NCI-H1694 (cell line): ENCODE results near the gene PTPN20.
"Not testable (repeated sequence)": the region's sequence is repeated elsewhere in the genome, so short reads cannot be mapped to it uniquely, and the experiment has no call there.

ENCODE experiments used
- DNase-seq: peaks from one replicate; lab custom pipeline; 2025; lab: John Stamatoyannopoulos, UW

PTPN20 gene

DNA sequence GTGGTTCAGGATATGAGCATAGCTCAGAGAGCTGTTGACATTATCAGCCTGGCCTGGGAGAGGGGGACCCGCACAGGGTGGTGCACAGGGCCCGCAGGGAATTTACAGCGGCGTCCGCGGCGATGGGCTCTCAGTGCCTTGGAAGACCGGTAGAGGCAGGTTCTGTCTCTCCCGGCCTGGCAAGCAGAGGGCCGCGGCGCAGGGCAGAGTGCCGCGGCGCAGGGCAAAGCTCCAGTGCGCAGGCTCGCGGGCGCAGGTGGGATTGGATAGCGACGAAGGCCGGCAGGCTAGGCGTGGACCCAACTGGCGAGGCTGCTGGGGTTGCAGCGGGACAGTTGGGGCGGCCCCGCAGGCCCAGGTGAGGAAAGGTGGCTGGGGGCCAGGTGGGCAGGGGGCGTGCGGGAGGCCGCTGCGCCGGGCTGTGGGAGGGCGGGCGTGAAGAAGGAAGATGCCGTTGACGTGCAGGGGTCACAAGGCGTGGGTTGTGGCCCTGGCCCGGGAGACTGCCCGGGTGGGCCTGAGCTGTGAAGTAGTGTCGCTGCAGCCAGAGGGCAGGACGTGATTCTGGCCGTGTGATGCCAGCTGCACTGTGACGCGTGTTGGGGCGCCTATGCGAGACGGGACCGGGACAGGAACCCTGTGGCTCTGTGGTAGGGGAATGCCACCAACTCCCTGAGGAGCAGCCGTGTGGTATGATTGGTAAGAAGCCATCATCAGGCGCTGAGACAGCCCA, at the start of gene PTPN20:
Gene PTPN20, plus strand, starts transcription at position 285 of the 733 bp plus-strand sequence. CDS start 21,072 bp downstream, outside the sequence.
- DNase-seq: not testable (repeated sequence)

DNA sequence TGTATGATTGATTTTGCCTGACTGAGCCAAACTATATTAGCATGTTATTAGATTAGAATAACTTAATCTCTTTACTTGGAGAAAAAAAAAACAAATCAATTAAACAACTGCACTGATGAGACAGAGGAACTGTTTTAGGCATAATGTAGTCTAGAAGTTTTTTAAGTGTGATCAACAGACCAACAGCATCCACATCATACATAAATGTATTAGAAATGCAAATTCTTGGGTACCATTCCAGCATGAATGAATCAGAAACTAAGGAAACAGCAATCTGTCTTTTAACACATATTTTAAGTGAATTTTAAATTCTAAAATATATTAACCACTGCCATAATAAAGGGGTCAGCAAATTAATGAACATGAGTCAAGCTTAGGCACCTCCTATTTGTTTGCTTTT, 41.5 kb upstream of the PTPN20 start:
- DNase-seq: not testable (repeated sequence)

DNA sequence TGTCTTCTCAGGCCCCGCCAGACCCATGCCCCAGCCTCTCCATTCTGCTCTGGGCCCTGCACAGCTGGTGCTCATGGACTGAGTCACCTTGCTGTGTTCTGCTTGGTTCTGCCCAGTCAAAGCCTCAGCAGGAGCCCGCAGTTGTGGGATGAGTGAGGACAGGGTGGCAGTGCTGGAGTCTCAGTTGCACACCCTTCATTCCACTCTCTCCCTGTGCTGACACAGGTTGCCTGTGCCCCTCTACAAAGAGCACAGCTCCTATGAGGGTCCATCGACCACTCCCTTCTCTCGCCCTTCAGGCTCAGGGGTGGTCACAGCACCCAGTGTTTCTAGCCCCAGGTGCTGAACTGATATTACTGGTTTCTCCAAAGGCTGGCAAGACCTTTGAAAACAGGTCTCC, 39.6 kb upstream of the PTPN20 start:
- not testable (repeated sequence) for DNase-seq

DNA sequence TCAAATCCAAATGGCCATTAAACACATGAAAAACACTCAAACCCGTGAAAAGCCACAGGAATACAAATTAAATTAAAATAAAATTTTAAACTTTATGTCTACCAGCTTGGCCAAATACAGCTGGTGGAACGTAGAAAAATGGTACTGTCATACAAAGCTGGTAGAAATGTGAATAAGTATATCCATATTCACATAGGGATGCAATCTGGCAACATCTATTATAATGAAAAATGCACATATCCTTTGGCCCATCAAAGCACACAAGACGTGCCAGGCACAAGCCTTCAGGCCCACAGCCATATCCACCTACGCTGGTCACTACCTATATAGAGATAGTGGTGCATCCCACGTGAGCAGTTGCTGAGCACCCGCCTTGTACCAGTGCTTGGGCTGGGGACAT, 35.9 kb upstream of the PTPN20 start:
- DNase-seq: not testable (repeated sequence)

DNA sequence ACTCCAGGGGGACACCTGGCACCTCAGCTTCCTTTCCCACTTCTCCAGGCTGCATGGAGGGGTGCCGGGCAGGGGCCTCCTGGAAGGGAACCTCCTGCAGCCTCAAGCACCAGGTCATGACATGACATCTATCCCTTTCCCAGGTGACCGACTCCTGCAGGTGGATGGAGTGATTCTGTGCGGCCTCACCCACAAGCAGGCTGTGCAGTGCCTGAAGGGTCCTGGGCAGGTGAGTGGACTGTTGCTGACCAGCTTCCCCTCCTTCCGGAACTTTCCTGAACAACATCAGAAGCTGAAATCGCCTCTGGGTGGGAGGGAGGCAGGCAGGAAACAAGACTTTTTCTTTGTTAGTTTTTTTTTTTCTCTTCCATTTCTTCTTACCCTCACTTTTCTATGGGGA, 34.5 kb upstream of the PTPN20 start:
- not testable (repeated sequence) for DNase-seq

GRCh38 chr10:46878761-46879160, 32.5 kb upstream of the PTPN20 start:
- peak; percentile 90 for DNase-seq

DNA sequence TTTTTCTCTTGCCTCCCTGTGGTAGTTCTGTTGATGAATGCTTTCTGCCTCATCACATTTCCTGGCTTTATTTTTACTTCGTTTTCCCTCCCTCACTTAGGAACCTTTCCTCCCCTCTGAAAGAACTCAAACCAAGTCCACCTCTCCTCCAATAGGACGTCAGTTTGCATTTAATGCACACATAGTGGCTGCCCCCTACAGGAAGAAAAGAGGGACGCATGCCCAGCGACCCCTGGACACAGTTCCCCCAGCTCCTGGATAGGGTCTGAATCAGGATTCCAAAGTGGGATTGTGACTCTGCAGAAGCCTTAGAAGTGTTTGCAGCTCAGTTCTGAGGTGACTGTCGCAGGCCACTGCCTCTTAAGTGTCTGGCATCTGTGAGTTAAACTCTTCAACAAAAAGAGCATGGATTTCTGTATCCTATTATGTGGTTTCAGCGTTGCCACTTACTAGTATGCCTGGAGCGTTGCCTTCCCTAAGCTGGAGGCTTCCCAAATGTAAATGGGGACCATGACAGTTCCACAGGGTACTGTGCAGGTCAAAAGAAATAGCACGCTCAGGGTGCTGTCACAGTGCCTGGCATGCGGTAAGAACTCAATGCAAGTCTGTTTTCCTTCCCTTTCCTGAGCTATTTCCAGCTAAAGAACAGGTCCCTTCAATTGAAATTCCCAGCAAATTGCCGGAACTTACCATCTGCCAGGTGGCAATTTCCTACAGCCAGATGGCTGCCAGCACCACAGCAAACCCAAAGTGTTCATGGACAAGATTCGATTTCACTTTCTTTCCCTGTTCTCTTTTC, 20.2 kb upstream of the PTPN20 start:
- not testable (repeated sequence) for DNase-seq

GRCh38 chr10:46896762-46897692, 14.2 kb upstream of the PTPN20 start:
- not testable (repeated sequence) for DNase-seq

DNA sequence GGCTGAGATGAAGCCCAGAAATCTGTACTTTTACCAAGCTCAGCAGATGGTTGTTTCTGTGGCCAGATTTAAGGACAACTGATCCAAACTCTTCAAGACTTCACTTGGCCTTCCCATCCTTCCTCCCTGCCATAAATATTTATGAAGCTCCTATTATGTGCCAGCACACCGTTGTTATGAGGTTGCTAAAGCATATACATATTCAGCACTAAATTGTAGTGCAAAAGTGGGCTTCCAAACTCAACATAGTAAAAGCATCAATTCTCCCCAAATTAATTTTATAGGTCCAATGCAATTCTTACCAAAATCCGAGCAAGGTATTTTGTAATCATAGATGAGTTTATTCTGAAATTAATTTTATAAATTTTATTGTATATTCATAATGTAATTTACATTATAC, 10.0 kb upstream of the PTPN20 start:
- not testable (repeated sequence) for DNase-seq

GRCh38 chr10:46903874-46904273, 7.4 kb upstream of the PTPN20 start:
- DNase-seq: not testable (repeated sequence)

DNA sequence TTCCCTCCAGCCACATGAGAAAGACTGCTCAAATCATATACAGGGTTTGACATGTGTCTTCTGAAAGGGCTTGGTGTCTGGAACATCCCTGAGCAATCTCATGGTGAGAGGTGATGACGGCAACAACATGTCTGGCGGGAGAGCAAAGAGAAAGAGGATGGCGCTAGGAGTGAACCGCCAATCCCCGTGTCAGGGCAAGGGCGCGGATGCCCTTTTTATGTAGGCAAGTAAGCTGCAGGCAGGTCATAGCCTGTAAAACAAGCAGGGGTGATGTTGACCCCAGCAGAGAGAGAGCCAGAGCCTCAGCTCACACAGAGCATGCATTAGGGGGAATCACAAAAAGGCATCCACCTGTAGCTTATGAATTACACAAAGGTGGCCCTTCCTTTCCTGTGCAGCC, 4.9 kb upstream of the PTPN20 start:
- DNase-seq: not testable (repeated sequence)

- not testable (repeated sequence) for DNase-seq
Measured at GRCh38 chr10:46907185-46908117, 3.8 kb upstream of the PTPN20 start.

GRCh38 chr10:46922498-46922897, 11.3 kb downstream of the PTPN20 start:
- DNase-seq: not testable (repeated sequence)

- DNase-seq: not testable (repeated sequence)
Measured at GRCh38 chr10:46925156-46925555, 13.9 kb downstream of the PTPN20 start.

GRCh38 chr10:46925853-46926252, 14.6 kb downstream of the PTPN20 start:
- not testable (repeated sequence) for DNase-seq

GRCh38 chr10:46928810-46929209, 17.6 kb downstream of the PTPN20 start:
- DNase-seq: not testable (repeated sequence)

DNA sequence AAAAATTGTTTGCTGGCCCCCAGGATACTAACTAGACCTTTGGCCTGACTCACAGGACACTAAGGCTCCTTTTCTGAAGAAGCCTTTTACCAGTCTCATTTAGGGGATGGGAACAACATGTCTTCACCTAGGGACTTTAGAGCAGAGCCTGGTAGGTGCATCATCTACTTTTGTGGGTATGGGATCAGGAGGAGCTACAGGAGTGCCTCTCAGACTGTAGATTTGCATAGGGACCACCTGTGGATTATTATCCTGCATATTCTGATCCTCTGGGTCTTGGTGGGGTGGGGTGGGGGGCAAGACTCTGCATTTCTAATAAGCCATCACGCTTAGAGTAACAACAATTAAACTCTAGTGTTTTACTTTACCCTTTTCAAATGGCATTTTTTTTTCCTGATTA, 21.2 kb downstream of the PTPN20 start:
- not testable (repeated sequence) for DNase-seq

DNA sequence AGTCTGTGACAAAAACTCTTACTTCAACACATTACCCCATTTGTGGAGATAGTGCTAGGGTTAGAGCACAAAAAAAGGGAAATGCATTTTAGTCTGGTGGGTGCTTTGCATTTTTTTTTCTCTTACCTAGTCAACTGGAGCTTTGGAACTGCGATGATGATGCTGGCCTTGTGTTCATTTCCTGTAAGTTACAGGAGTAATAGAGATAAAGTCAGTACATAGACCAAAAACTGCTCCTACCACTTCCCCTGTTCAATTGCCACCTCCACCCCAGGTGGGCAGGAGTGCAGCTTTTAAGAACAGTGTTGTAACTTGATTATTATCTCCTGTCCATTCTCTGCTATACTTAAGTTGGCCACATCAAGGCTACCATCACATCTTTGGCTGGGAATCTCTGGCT, 29.9 kb downstream of the PTPN20 start:
- not testable (repeated sequence) for DNase-seq

- DNase-seq: not testable (repeated sequence)
Measured at GRCh38 chr10:46948687-46949518, 37.7 kb downstream of the PTPN20 start.

DNA sequence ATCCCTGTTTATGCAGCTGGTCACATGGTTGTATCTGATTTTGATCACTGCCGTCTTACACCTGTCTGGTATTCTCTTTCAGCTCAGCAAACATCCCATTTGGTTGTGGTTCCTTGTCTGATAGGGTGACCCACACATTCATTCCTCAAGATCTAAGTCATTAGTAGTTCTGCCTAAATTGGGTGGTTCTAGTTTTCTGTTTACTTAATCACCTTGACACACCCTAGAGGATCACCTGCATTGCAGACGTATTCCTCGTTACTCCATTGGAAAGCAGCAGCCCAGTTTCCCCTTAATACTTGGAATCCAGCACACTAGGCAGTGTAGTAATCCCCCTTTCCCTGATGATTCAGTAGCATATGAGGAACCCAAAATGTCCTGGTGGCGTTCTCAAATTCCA, 41.3 kb downstream of the PTPN20 start:
- DNase-seq: not testable (repeated sequence)
